B cell (primary cell): ENCODE measurements around the gene ARHGAP19. TPM values are rescaled to one million over a fixed set of nuclear protein-coding genes. Genes with fewer than 3 reads are reported as not detected.

Experiments used
- ATAC-seq: fragments of 200-7000 bp; cut with Tn5 transposase; one replicate; pipeline ENCODE4 v1.10.0; 2021; ENCODE audit warnings: low read depth, mild to moderate bottlenecking, moderate number of reproducible peaks, moderate library complexity
- CTCF ChIA-PET: fragments of 350-600 bp; sonication (Branson Sonifier 250); formaldehyde crosslinking; loops from one replicate; lab custom pipeline; 2021; ENCODE audit warnings: antibody characterized with exemption, inconsistent platforms; lab: Charles Lee
- POLR2A ChIA-PET: fragments of 350-600 bp; sonication (Branson Sonifier 250); formaldehyde crosslinking; loops from one replicate; lab custom pipeline; 2021; ENCODE audit warnings: antibody characterized with exemption; lab: Charles Lee
- DNase-seq: peaks from one replicate; pipeline ENCODE4 v3.0.0; 2013
- H2AFZ ChIP-seq: 2 replicates; pipeline ENCODE4 v1.6.1; 2012; ENCODE audit warnings: mild to moderate bottlenecking, low read depth, low read length; ENCODE audit not compliant: insufficient read depth, poor library complexity, severe bottlenecking
- H3K27ac ChIP-seq, 2 donors: 1 replicate in 1 of 2; 2 replicates in 1 of 2; pipeline ENCODE4 v1.5.1; 2012 to 2013; ENCODE audit warnings: low read length in 2 of 2, mild to moderate bottlenecking in 2 of 2, moderate library complexity in 1 of 2
- H3K27me3 ChIP-seq, 4 experiments: fragments of 200-600 bp in 1 of 4; sonication (generic) in 1 of 4; replicated peaks in 1 of 4; 1 replicate in 2 of 4; 2 replicates in 2 of 4; pipeline versions ENCODE4 v1.6.1 to v1.7.0; 2013 to 2016; ENCODE audit warnings: low read length in 3 of 4, mild to moderate bottlenecking in 2 of 4, mixed read lengths in 1 of 4, moderate library complexity in 1 of 4; ENCODE audit not compliant: insufficient read depth in 4 of 4, control insufficient read depth in 3 of 4; ENCODE audit errors: control extremely low read depth in 1 of 4
- H3K36me3 ChIP-seq, 2 experiments: replicated peaks in 1 of 2; 1 replicate in 1 of 2; 2 replicates in 1 of 2; pipeline versions ENCODE4 v1.6.1 to v1.7.1; 2013; ENCODE audit warnings: low read length in 1 of 2; ENCODE audit not compliant: insufficient read depth in 2 of 2, control insufficient read depth in 1 of 2; ENCODE audit errors: control extremely low read depth in 1 of 2, extremely low read depth in 1 of 2
- H3K4me1 ChIP-seq, 2 donors: fragments of 200-600 bp in 1 of 2; sonication (generic) in 1 of 2; 1 replicate in 1 of 2; 2 replicates in 1 of 2; pipeline versions ENCODE4 v1.5.1 to v1.6.1; 2013 to 2017; ENCODE audit warnings: low read length in 2 of 2; ENCODE audit not compliant: control insufficient read depth in 2 of 2, insufficient read depth in 2 of 2
- H3K4me2 ChIP-seq: replicated peaks from 2 replicates; pipeline ENCODE3; 2012; ENCODE audit warnings: mild to moderate bottlenecking, low read depth, low read length; ENCODE audit not compliant: poor library complexity, severe bottlenecking
- H3K4me3 ChIP-seq, 5 experiments: fragments of 200-600 bp in 1 of 5; sonication (generic) in 1 of 5; 1 replicate in 3 of 5; 2 replicates in 2 of 5; pipeline versions ENCODE4 v1.5.1 to v1.7.0; 2011 to 2016; ENCODE audit warnings: low read length in 4 of 5, mild to moderate bottlenecking in 4 of 5, low read depth in 2 of 5, control low read depth in 1 of 5, moderate library complexity in 1 of 5; ENCODE audit not compliant: insufficient read depth in 1 of 5; ENCODE audit errors: control extremely low read depth in 1 of 5, extremely low read depth in 1 of 5
- H3K79me2 ChIP-seq: fragments of 200-600 bp; sonication (generic); one replicate; pipeline ENCODE4 v1.6.0; 2016; ENCODE audit warnings: low read length; ENCODE audit not compliant: control insufficient read depth, insufficient read depth
- H3K9ac ChIP-seq: fragments of 200-600 bp; sonication (generic); 2 replicates; pipeline ENCODE4 v1.6.1; 2017; ENCODE audit warnings: mild to moderate bottlenecking, low read length, moderate library complexity
- H3K9me3 ChIP-seq, 3 donors: one replicate each; pipeline versions ENCODE4 v1.6.1 to v1.7.1; 2013; ENCODE audit warnings: low read length in 2 of 3; ENCODE audit not compliant: control insufficient read depth in 2 of 3, insufficient read depth in 1 of 3; ENCODE audit errors: control extremely low read depth in 1 of 3
- H4K20me1 ChIP-seq: 2 replicates; pipeline ENCODE4 v1.6.0; 2012; ENCODE audit warnings: mild to moderate bottlenecking, low read length; ENCODE audit not compliant: insufficient read depth, control insufficient read depth, poor library complexity, severe bottlenecking
- H3K27ac Mint-ChIP-seq: one replicate; pipeline ENCODE4 v1.8.0; 2021; ENCODE audit warnings: mixed read lengths
- H3K27me3 Mint-ChIP-seq: one replicate; pipeline ENCODE4 v1.8.0; 2021; ENCODE audit warnings: mixed read lengths
- H3K4me1 Mint-ChIP-seq: one replicate; pipeline ENCODE4 v1.8.0; 2021; ENCODE audit warnings: mixed read lengths
- H3K4me3 Mint-ChIP-seq: one replicate; pipeline ENCODE4 v1.8.0; 2021; ENCODE audit warnings: mixed read lengths
- H3K9me3 Mint-ChIP-seq: one replicate; pipeline ENCODE4 v1.8.0; 2022; ENCODE audit warnings: mixed read lengths; ENCODE audit not compliant: insufficient read depth
- EZH2 ChIP-seq: IDR thresholded peaks from 2 replicates; pipeline ENCODE4 v1.6.1; 2012; ENCODE audit warnings: borderline replicate concordance, low read depth, mild to moderate bottlenecking, moderate library complexity, low read length; ENCODE audit not compliant: insufficient read depth, poor library complexity, severe bottlenecking
- WGBS: methylation state at CpG from one replicate; pipeline ENCODE4 v1.1.5; 2013; ENCODE audit warnings: missing lambda C conversion rate; ENCODE audit not compliant: insufficient coverage; 5-methylcytosine and 5-hydroxymethylcytosine counted together
- intact Hi-C: fragments of 100-400 bp; cut with micrococcal nuclease; formaldehyde crosslinking; loops from one replicate; pipeline ENCODE4 v1.10.0; 2022
- polyA plus RNA-seq: library from polyadenylated mRNA; depleted of rRNA; stranded (reverse); fragments of >200 nt; gene quantifications from 2 replicates; pipeline ENCODE4 v1.2.3, GENCODE V29; 2012
- total RNA-seq, 2 donors: library from RNA; stranded (reverse); fragments of 120-200 nt in 1 of 2; gene quantifications; 1 replicate in 1 of 2; 2 replicates in 1 of 2; pipeline versions ENCODE4 v1.2.3 to v1.2.4, GENCODE V29; 2013 to 2022
- TF ChIP-seq, protein P1 (sequence below): fragments of 200-600 bp; IDR thresholded peaks from one replicate; pipeline ENCODE4 v1.8.0; 2022; ENCODE audit warnings: antibody characterized with exemption, mild to moderate bottlenecking

Gene ARHGAP19
- total and polyA plus RNA-seq, 2 donors (not counting 1 experiment from before 2014, with no cell fraction given) = 6.4 to 22.5 TPM

- Histone ChIP-seq H3K4me2 (no peak overlapping the region), H3K4me1 (peaks cover 0 to 3% of the 10 kb centered on the region in 2 donors), H3K79me2 (no peaks in the 10 kb centered on the region), H3K27me3 (no peaks in the 10 kb centered on the region), H2AFZ (no peak overlapping the region), H3K9me3 (no peaks in the 10 kb centered on the region), H3K27ac (no peak overlapping the region), H3K9ac (no peak overlapping the region), H4K20me1 (no peaks in the 10 kb centered on the region), H3K4me3 (no peak overlapping the region), H3K36me3 (peaks cover 2 to 25% of the 10 kb centered on the region in 2 experiments)
- Mint-ChIP-seq H3K4me1 (peaks cover 9% of the 10 kb centered on the region), H3K27ac (no peak overlapping the region), H3K4me3 (no peak overlapping the region), H3K27me3 (no peaks in the 10 kb centered on the region), H3K9me3 (no peaks in the 10 kb centered on the region)
- CTCF ChIA-PET = no interaction called here
- TF ChIP-seq, protein P1, sequence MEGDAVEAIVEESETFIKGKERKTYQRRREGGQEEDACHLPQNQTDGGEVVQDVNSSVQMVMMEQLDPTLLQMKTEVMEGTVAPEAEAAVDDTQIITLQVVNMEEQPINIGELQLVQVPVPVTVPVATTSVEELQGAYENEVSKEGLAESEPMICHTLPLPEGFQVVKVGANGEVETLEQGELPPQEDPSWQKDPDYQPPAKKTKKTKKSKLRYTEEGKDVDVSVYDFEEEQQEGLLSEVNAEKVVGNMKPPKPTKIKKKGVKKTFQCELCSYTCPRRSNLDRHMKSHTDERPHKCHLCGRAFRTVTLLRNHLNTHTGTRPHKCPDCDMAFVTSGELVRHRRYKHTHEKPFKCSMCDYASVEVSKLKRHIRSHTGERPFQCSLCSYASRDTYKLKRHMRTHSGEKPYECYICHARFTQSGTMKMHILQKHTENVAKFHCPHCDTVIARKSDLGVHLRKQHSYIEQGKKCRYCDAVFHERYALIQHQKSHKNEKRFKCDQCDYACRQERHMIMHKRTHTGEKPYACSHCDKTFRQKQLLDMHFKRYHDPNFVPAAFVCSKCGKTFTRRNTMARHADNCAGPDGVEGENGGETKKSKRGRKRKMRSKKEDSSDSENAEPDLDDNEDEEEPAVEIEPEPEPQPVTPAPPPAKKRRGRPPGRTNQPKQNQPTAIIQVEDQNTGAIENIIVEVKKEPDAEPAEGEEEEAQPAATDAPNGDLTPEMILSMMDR = no peak
- TF ChIP-seq EZH2 = no peak
- WGBS = 100% methylated on average over 1 of the region's 3 CpGs
- intact Hi-C loops = no loop called here
- POLR2A ChIA-PET = no interaction called here
- DNase-seq = no peak
- ATAC-seq = no peak
Measured at GRCh38 chr10:97254694-97255093, 37.7 kb downstream of the ARHGAP19 start.

GRCh38 chr10:97250952-97251351, 41.5 kb downstream of the ARHGAP19 start:
- Histone ChIP-seq H3K27me3 (no peaks in the 10 kb centered on the region), H3K4me1 (peaks cover 0 to 3% of the 10 kb centered on the region in 2 donors), H3K9me3 (no peaks in the 10 kb centered on the region), H2AFZ (no peak overlapping the region), H3K4me2 (no peak overlapping the region), H4K20me1 (no peaks in the 10 kb centered on the region), H3K79me2 (no peaks in the 10 kb centered on the region), H3K4me3 (no peak overlapping the region), H3K36me3 (peaks cover 0 to 18% of the 10 kb centered on the region in 2 experiments), H3K27ac (no peak overlapping the region), H3K9ac (no peak overlapping the region)
- H3K9me3 Mint-ChIP-seq = no peaks in the 10 kb centered on the region
- H3K27me3 Mint-ChIP-seq = no peaks in the 10 kb centered on the region
- POLR2A ChIA-PET = no interaction called here
- peaks cover 9% of the 10 kb centered on the region for H3K4me1 Mint-ChIP-seq
- no peak for DNase-seq
- WGBS = 100% methylated on average over 1 of the region's 1 CpG
- intact Hi-C loops = no loop called here
- H3K4me3 Mint-ChIP-seq = no peak overlapping the region
- CTCF ChIA-PET = interaction anchor here (0.6 kb wide), 1 partner anchor 1108 kb away, joined by 4 read pairs; no protein-coding TSS in a partner anchor
- ATAC-seq = no peak
- TF ChIP-seq, protein P1 = no peak
- no peak for TF ChIP-seq EZH2
- no peak overlapping the region for H3K27ac Mint-ChIP-seq
